NT2/D1 (cell line): ENCODE data around the gene GRAMD2B.

Experiments
- SUZ12 ChIP-seq: IDR thresholded peaks from 2 replicates; pipeline ENCODE4 v1.6.1; 2011; ENCODE audit not compliant: insufficient read length, insufficient read depth; ENCODE audit errors: extremely low read depth
- YY1 ChIP-seq: IDR thresholded peaks from 2 replicates; pipeline ENCODE4 v1.6.1; 2011; ENCODE audit not compliant: insufficient read length, insufficient read depth
- ZNF274 ChIP-seq: IDR thresholded peaks from 2 replicates; pipeline ENCODE4 v1.6.1; 2011; ENCODE audit warnings: mild to moderate bottlenecking, low read depth, low read length

- TF ChIP-seq ZNF274 (no peak), SUZ12 (no peak), YY1 (no peak)
These were observed 37.2 kb downstream of the GRAMD2B start for GRCh38 chr5:126460459-126460858.
